Stimulated activated CD8-positive, alpha-beta memory T cell treated with anti-CD3 and anti-CD28 coated beads, Interleukin-12 subunit alpha, Interleukin-12 subunit beta, amount 100 ng/mL, for 24 hours (primary cell): ENCODE data around the gene PKP2.

Source experiments
- DNase-seq: peaks from one replicate; pipeline ENCODE4 v3.0.0-alpha.2; 2020; ENCODE audit errors: extremely low read depth

The PKP2 gene

GRCh38 chr12:32755051-32755653, 141.4 kb downstream of the PKP2 start:
- DNase-seq: peak; percentile 33

GRCh38 chr12:32754111-32754510, 142.5 kb downstream of the PKP2 start:
- DNase-seq: no peak

DNA sequence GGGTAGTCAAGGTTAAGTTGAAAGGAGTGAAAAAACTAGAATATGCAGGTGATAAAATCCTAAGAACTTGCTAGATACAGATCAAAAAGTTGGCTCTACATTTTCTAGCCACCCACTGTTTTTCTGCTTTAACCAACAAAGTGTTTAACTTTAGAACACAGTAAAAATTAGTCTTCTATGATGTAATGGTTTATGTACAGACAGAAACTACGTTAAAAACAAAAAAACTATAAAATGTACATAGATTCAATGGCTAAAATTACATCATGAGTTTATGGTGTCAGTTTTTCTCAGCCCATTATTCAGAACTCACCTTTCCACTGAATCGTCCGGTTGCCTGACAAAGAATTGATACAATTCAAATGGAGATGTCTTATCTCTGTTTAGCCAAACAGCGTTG, 143.0 kb downstream of the PKP2 start:
- no peak for DNase-seq

- no peak for DNase-seq
These were observed 153.3 kb downstream of the PKP2 start for GRCh38 chr12:32743264-32743663.

- no peak for DNase-seq
These were observed 154.4 kb downstream of the PKP2 start for GRCh38 chr12:32742133-32742532.
